HepG2 (cell line): Measurements from ENCODE around the gene GPSM1. TPM values are rescaled to one million over a fixed set of nuclear protein-coding genes. Genes with fewer than 3 reads are reported as not detected.

Experiments used
- ATAC-seq: fragments of 200-7000 bp; cut with Tn5 transposase; 3 replicates; pipeline ENCODE4 v1.9.1; 2020; ENCODE audit warnings: mild to moderate bottlenecking, moderate library complexity
- BruUV-seq: library from RNA; stranded (reverse); fragments of 400-500 nt; replicated peaks from 2 replicates; lab custom pipeline; 2021; lab: Mats Ljungman, UMichigan
- CTCF ChIA-PET: fragments of 300-600 bp; formaldehyde crosslinking; extraction: SDS; loops from one replicate; lab custom pipeline; 2021; ENCODE audit warnings: low total read pairs, inconsistent platforms, low intra/inter-chr PET ratio; lab: Yijun Ruan, JAX
- POLR2A ChIA-PET: fragments of 350-600 bp; sonication (Branson Sonifier 250); formaldehyde crosslinking; loops from one replicate; lab custom pipeline; 2020; ENCODE audit warnings: antibody characterized with exemption, inconsistent platforms; lab: Yijun Ruan, JAX
- DNase-seq: peaks from one replicate; pipeline ENCODE4 v3.0.0-alpha.2; 2015; ENCODE audit warnings: low spot score
- FAIRE-seq: peaks from 3 replicates; lab custom pipeline; 2011; peaks lifted over from hg19 to GRCh38; lab: Jason Lieb, UNC
- H2AFZ ChIP-seq: one replicate; pipeline ENCODE4 v1.6.1; 2011; ENCODE audit warnings: low read length, inconsistent platforms
- H3K27ac ChIP-seq: fragments of 300-600 bp; 3 replicates; pipeline ENCODE4 v1.8.0; 2011; ENCODE audit warnings: mixed run types, mild to moderate bottlenecking, mixed read lengths, low read length, inconsistent platforms; ENCODE audit not compliant: insufficient read depth; ENCODE audit errors: extremely low read length
- H3K27me3 ChIP-seq, 2 experiments: fragments of 200-600 bp in 1 of 2; 2 replicates in 1 of 2; 3 replicates in 1 of 2; pipeline versions ENCODE4 v1.6.0 to v1.8.0; 2011; ENCODE audit warnings: low read length in 2 of 2, mild to moderate bottlenecking in 2 of 2, moderate library complexity in 2 of 2, inconsistent platforms in 1 of 2; ENCODE audit not compliant: insufficient read depth in 2 of 2, control insufficient read depth in 1 of 2
- H3K36me3 ChIP-seq, 2 experiments: fragments of 200-600 bp in 1 of 2; replicated peaks in 1 of 2; 2 replicates in 1 of 2; 3 replicates in 1 of 2; pipeline versions ENCODE4 v1.5.1 to v1.8.0; 2011; ENCODE audit warnings: low read length in 2 of 2, inconsistent platforms in 1 of 2; ENCODE audit not compliant: insufficient read depth in 2 of 2, control insufficient read depth in 1 of 2
- H3K4me1 ChIP-seq: 2 replicates; pipeline ENCODE4 v1.5.1; 2012; ENCODE audit warnings: low read length, inconsistent platforms; ENCODE audit not compliant: insufficient read depth
- H3K4me2 ChIP-seq: 2 replicates; pipeline ENCODE4 v1.6.0; 2011; ENCODE audit warnings: low read depth, low read length, inconsistent platforms
- H3K4me3 ChIP-seq, 3 experiments: fragments of 200-600 bp in 1 of 3; sonication (generic), shearing (Covaris generic) in 1 of 3; replicated peaks in 1 of 3; 2 replicates each; pipeline ENCODE4 v1.5.1; 2011 to 2016; ENCODE audit warnings: low read length in 3 of 3, inconsistent platforms in 2 of 3, low read depth in 2 of 3, mild to moderate bottlenecking in 2 of 3, control low read depth in 1 of 3, mixed read lengths in 1 of 3; ENCODE audit not compliant: insufficient read depth in 1 of 3
- H3K79me2 ChIP-seq: one replicate; pipeline ENCODE4 v1.6.1; 2011; ENCODE audit warnings: low read length, inconsistent platforms; ENCODE audit not compliant: insufficient read depth
- H3K9ac ChIP-seq: 2 replicates; pipeline ENCODE4 v1.6.0; 2011; ENCODE audit warnings: mild to moderate bottlenecking, low read depth, low read length, inconsistent platforms; ENCODE audit not compliant: insufficient read depth
- H3K9me3 ChIP-seq: 2 replicates; pipeline ENCODE4 v1.5.1; 2012; ENCODE audit warnings: mild to moderate bottlenecking, low read length
- H4K20me1 ChIP-seq: 2 replicates; pipeline ENCODE4 v1.6.0; 2011; ENCODE audit warnings: inconsistent platforms, mild to moderate bottlenecking, low read length, moderate library complexity; ENCODE audit not compliant: insufficient read depth
- CBFB ChIP-seq: sonication (generic); formaldehyde crosslinking; IDR thresholded peaks from 2 replicates; pipeline ENCODE4 v1.4.0; 2020; ENCODE audit warnings: missing genetic modification reagents
- GLI4 ChIP-seq: sonication (generic); formaldehyde crosslinking; IDR thresholded peaks from 2 replicates; pipeline ENCODE4 v1.5.1; 2020; ENCODE audit warnings: missing genetic modification reagents, mild to moderate bottlenecking, moderate library complexity, borderline replicate concordance
- PRPF4 ChIP-seq: fragments of 200-400 bp; formaldehyde crosslinking; IDR thresholded peaks from 2 replicates; pipeline ENCODE4 v1.6.1; 2016; ENCODE audit warnings: low read length, low read depth; ENCODE audit not compliant: poor library complexity, severe bottlenecking
- ZNF766 ChIP-seq: sonication (generic); formaldehyde crosslinking; IDR thresholded peaks from 2 replicates; pipeline ENCODE4 v1.5.0; 2020; ENCODE audit warnings: missing genetic modification reagents, borderline replicate concordance
- WGBS: methylation state at CpG from one replicate; pipeline ENCODE4 v1.1.6; 2017; ENCODE audit warnings: low lambda C conversion rate; 5-methylcytosine and 5-hydroxymethylcytosine counted together
- in situ Hi-C: cut with HindIII; loops from 2 replicates; pipeline ENCODE4 v1.10.0; 2017; ENCODE audit warnings: low pct_unique_long_range_greater_than_20kb; ENCODE audit not compliant: extremely low pct_ligation_motif_present
- intact Hi-C: fragments of 100-400 bp; cut with micrococcal nuclease; formaldehyde crosslinking; loops from one replicate; pipeline ENCODE4 v1.10.0; 2022; ENCODE audit not compliant: unreplicated experiment
- polyA plus RNA-seq, 8 experiments: library from polyadenylated mRNA; depleted of rRNA in 3 of 8; stranded (reverse) in 7 of 8; unstranded in 1 of 8; fragments of >200 nt; fragmentation: Illumina TruSeq in 4 of 8; extraction: Trizol in 4 of 8; gene quantifications; 2 replicates each; pipeline versions ENCODE4 v1.2.1 to v1.2.3, GENCODE V29; 2011 to 2016; ENCODE audit warnings: low read depth in 4 of 8, missing spikeins in 1 of 8, mixed read lengths in 1 of 8; ENCODE audit not compliant: insufficient read depth in 1 of 8
- total RNA-seq, 5 experiments: library from RNA; depleted of rRNA; stranded (reverse); fragments of >200 nt; fragmentation: Illumina TruSeq; extraction: Trizol; gene quantifications; 2 replicates each; pipeline ENCODE4 v1.2.3, GENCODE V29; 2016; ENCODE audit warnings: low read depth in 1 of 5
- TF ChIP-seq, protein P1 (sequence below): sonication (generic); formaldehyde crosslinking; IDR thresholded peaks from 2 replicates; pipeline ENCODE4 v1.5.1; 2020; ENCODE audit warnings: mild to moderate bottlenecking, missing genetic modification reagents, borderline replicate concordance
- TF ChIP-seq, protein P2 (sequence below): sonication (generic); formaldehyde crosslinking; conservative IDR thresholded peaks from 2 replicates; pipeline ENCODE4 v1.4.0; 2020; ENCODE audit warnings: missing genetic modification reagents
- TF ChIP-seq, protein P3 (sequence below): sonication (generic); formaldehyde crosslinking; conservative IDR thresholded peaks from 2 replicates; pipeline ENCODE4 v1.8.0; 2022; ENCODE audit warnings: missing genetic modification reagents
- TF ChIP-seq, protein P4 (sequence below): sonication (generic); formaldehyde crosslinking; IDR thresholded peaks from 2 replicates; pipeline ENCODE4 v1.9.0; 2022; ENCODE audit warnings: missing genetic modification reagents, mild to moderate bottlenecking, borderline replicate concordance

The GPSM1 gene
- total and polyA plus RNA-seq, 2 of the 13 experiments (the other 11 are each of a cell fraction or from before 2014, with no cell fraction given), result 1.0 to 2.4 TPM

DNA sequence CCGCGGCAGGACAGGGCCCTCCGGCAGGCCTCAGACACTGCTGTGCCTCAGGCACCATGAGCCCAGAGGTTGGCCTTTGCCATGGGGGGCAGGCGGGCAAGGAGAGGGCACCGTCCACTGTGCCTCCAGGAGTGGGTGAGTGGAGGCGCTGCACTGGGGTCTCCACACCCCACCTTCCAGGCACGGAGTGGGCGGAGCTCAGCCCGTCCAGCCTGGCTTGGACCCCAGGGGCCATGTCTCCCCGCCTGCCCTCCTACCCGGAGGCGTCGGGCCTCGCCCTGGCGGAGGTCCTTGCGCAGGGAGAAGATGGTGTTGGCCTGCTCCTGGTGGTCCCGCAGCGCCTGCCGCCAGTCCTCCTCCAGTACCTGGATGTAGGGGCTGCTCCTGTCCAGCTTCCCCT is 42.7 kb downstream of the GPSM1 start:
- TF ChIP-seq, protein P1, sequence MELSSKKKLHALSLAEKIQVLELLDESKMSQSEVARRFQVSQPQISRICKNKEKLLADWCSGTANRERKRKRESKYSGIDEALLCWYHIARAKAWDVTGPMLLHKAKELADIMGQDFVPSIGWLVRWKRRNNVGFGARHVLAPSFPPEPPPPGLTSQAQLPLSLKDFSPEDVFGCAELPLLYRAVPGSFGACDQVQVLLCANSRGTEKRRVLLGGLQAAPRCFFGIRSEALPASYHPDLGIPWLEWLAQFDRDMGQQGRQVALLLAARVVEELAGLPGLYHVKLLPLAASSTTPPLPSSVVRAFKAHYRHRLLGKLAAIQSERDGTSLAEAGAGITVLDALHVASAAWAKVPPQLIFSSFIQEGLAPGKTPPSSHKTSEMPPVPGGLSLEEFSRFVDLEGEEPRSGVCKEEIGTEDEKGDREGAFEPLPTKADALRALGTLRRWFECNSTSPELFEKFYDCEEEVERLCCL (CRISPR knock-in tag), result no peak
- TF ChIP-seq, protein P2, sequence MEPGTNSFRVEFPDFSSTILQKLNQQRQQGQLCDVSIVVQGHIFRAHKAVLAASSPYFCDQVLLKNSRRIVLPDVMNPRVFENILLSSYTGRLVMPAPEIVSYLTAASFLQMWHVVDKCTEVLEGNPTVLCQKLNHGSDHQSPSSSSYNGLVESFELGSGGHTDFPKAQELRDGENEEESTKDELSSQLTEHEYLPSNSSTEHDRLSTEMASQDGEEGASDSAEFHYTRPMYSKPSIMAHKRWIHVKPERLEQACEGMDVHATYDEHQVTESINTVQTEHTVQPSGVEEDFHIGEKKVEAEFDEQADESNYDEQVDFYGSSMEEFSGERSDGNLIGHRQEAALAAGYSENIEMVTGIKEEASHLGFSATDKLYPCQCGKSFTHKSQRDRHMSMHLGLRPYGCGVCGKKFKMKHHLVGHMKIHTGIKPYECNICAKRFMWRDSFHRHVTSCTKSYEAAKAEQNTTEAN (CRISPR knock-in tag), result no peak
- TF ChIP-seq, protein P3, sequence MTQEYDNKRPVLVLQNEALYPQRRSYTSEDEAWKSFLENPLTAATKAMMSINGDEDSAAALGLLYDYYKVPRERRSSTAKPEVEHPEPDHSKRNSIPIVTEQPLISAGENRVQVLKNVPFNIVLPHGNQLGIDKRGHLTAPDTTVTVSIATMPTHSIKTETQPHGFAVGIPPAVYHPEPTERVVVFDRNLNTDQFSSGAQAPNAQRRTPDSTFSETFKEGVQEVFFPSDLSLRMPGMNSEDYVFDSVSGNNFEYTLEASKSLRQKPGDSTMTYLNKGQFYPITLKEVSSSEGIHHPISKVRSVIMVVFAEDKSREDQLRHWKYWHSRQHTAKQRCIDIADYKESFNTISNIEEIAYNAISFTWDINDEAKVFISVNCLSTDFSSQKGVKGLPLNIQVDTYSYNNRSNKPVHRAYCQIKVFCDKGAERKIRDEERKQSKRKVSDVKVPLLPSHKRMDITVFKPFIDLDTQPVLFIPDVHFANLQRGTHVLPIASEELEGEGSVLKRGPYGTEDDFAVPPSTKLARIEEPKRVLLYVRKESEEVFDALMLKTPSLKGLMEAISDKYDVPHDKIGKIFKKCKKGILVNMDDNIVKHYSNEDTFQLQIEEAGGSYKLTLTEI (CRISPR knock-in tag), result no peak
- no peak for TF ChIP-seq ZNF766
- TF ChIP-seq CBFB (CRISPR knock-in tag), result no peak
- TF ChIP-seq, protein P4, sequence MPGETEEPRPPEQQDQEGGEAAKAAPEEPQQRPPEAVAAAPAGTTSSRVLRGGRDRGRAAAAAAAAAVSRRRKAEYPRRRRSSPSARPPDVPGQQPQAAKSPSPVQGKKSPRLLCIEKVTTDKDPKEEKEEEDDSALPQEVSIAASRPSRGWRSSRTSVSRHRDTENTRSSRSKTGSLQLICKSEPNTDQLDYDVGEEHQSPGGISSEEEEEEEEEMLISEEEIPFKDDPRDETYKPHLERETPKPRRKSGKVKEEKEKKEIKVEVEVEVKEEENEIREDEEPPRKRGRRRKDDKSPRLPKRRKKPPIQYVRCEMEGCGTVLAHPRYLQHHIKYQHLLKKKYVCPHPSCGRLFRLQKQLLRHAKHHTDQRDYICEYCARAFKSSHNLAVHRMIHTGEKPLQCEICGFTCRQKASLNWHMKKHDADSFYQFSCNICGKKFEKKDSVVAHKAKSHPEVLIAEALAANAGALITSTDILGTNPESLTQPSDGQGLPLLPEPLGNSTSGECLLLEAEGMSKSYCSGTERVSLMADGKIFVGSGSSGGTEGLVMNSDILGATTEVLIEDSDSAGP (CRISPR knock-in tag), result no peak
- no peak for TF ChIP-seq GLI4 (CRISPR knock-in tag)
- TF ChIP-seq PRPF4, result no peak
- no peak overlapping the region for H3K9ac ChIP-seq
- H3K4me2 ChIP-seq, result no peak overlapping the region
- in situ Hi-C loops (no loop called here), intact Hi-C loops (loop anchor here (5.0 kb wide), 1 partner anchor 33 kb away; no protein-coding TSS in a partner anchor)
- POLR2A ChIA-PET, result no interaction called here
- no peak overlapping the region for H3K27ac ChIP-seq
- BruUV-seq, result no TSS peak
- ATAC-seq (no peak), FAIRE-seq (no peak), DNase-seq (no peak)
- CTCF ChIA-PET, result no interaction called here
- no peaks in the 10 kb centered on the region for H4K20me1 ChIP-seq
- H3K4me3 ChIP-seq, result no peak overlapping the region
- no peaks in the 10 kb centered on the region; a peak in 1 of 5 replicates for H3K27me3 ChIP-seq
- H3K79me2 ChIP-seq, result no peaks in the 10 kb centered on the region
- 100% methylated on average over 2 of the region's 19 CpGs for WGBS
- H3K36me3 ChIP-seq, result peaks cover 0 to 2% of the 10 kb centered on the region in 2 experiments; a peak in 1 of 5 replicates
- H3K4me1 ChIP-seq, result peaks cover 27% of the 10 kb centered on the region
- H3K9me3 ChIP-seq, result no peaks in the 10 kb centered on the region
- H2AFZ ChIP-seq, result no peak overlapping the region
